DMS53 treated with DMSO at 0.1 percent for 48 hours (cell line): ENCODE data around the gene PUS7.
"Not testable (repeated sequence)": the region's sequence is repeated elsewhere in the genome, so short reads cannot be mapped to it uniquely, and the experiment has no call there.

Experiments used
- DNase-seq: peaks from one replicate; lab custom pipeline; 2025; ENCODE audit not compliant: unreplicated experiment; lab: John Stamatoyannopoulos, UW

PUS7 gene

GRCh38 chr7:105450177-105450861 lies 71.8 kb downstream of the PUS7 start:
- no peak for DNase-seq

GRCh38 chr7:105448181-105448580 lies 73.9 kb downstream of the PUS7 start:
- DNase-seq: no peak

GRCh38 chr7:105444342-105444987 lies 77.6 kb downstream of the PUS7 start:
- no peak for DNase-seq

- DNase-seq: not testable (repeated sequence)
These were observed 79.9 kb downstream of the PUS7 start for GRCh38 chr7:105442214-105442613.

GRCh38 chr7:105439174-105439893 lies 82.7 kb downstream of the PUS7 start:
- DNase-seq: peak; percentile 57

GRCh38 chr7:105438847-105439173 lies 83.3 kb downstream of the PUS7 start:
- no peak for DNase-seq

GRCh38 chr7:105438254-105438653 lies 83.8 kb downstream of the PUS7 start:
- no peak for DNase-seq

- not testable (repeated sequence) for DNase-seq
These were observed 84.7 kb downstream of the PUS7 start for GRCh38 chr7:105437356-105437755.

- peak; percentile 78 for DNase-seq
These were observed 92.1 kb downstream of the PUS7 start for GRCh38 chr7:105429746-105430612.

GRCh38 chr7:105426606-105427146 lies 95.4 kb downstream of the PUS7 start:
- DNase-seq: no peak

- no peak for DNase-seq
These were observed 98.1 kb downstream of the PUS7 start for GRCh38 chr7:105423987-105424386.

GRCh38 chr7:105413887-105414437 lies 108.1 kb downstream of the PUS7 start:
- no peak for DNase-seq

GRCh38 chr7:105410774-105411173 lies 111.3 kb downstream of the PUS7 start:
- DNase-seq: not testable (repeated sequence)

GRCh38 chr7:105409775-105410174 lies 112.3 kb downstream of the PUS7 start:
- not testable (repeated sequence) for DNase-seq

GRCh38 chr7:105408791-105409410 lies 113.2 kb downstream of the PUS7 start:
- DNase-seq: no peak
